HepG2 (cell line): ENCODE results near the gene KCNQ1OT1. TPM values are rescaled to one million over a fixed set of nuclear protein-coding genes. Genes with fewer than 3 reads are reported as not detected.

ENCODE experiments used
- FOSL2 ChIP-seq: sonication (generic); formaldehyde crosslinking; IDR thresholded peaks from 2 replicates; pipeline ENCODE4 v1.4.0; 2020; ENCODE audit warnings: missing genetic modification reagents
- FOXJ3 ChIP-seq: sonication (generic); formaldehyde crosslinking; IDR thresholded peaks from 2 replicates; pipeline ENCODE4 v1.4.0; 2020; ENCODE audit warnings: missing genetic modification reagents, mild to moderate bottlenecking, borderline replicate concordance
- HDAC2 ChIP-seq: sonication (generic); formaldehyde crosslinking; IDR thresholded peaks from 2 replicates; pipeline ENCODE4 v1.4.0; 2020; ENCODE audit warnings: missing genetic modification reagents
- HINFP ChIP-seq: sonication (generic); formaldehyde crosslinking; IDR thresholded peaks from 2 replicates; pipeline ENCODE4 v1.4.0; 2020; ENCODE audit warnings: low read depth, mild to moderate bottlenecking, missing genetic modification reagents
- KLF6 ChIP-seq: IDR thresholded peaks from 2 replicates; pipeline ENCODE4 v1.8.0; 2016; ENCODE audit warnings: missing biosample characterization, missing genetic modification reagents
- KMT2A ChIP-seq: sonication (generic); formaldehyde crosslinking; IDR thresholded peaks from 2 replicates; pipeline ENCODE4 v1.4.0; 2020; ENCODE audit warnings: missing genetic modification reagents
- MEF2D ChIP-seq: sonication (generic); formaldehyde crosslinking; IDR thresholded peaks from 2 replicates; pipeline ENCODE4 v1.5.1; 2020; ENCODE audit warnings: mild to moderate bottlenecking, missing genetic modification reagents
- MXD4 ChIP-seq: IDR thresholded peaks from 2 replicates; pipeline ENCODE4 v1.6.1; 2016; ENCODE audit warnings: mild to moderate bottlenecking, missing biosample characterization, missing genetic modification reagents
- NCOA5 ChIP-seq: sonication (generic); formaldehyde crosslinking; IDR thresholded peaks from 2 replicates; pipeline ENCODE4 v1.4.0; 2020; ENCODE audit warnings: missing genetic modification reagents
- NR2F6 ChIP-seq, 2 experiments: IDR thresholded peaks; 2 replicates each; pipeline ENCODE4 v1.6.1; 2016; ENCODE audit warnings: antibody characterized with exemption in 1 of 2, mild to moderate bottlenecking in 1 of 2
- PAWR ChIP-seq: sonication (generic); formaldehyde crosslinking; IDR thresholded peaks from 2 replicates; pipeline ENCODE4 v1.4.0; 2020; ENCODE audit warnings: missing genetic modification reagents, mild to moderate bottlenecking, borderline replicate concordance
- RFXANK ChIP-seq: IDR thresholded peaks from 2 replicates; pipeline ENCODE4 v1.6.1; 2016
- U2AF1 ChIP-seq: fragments of 200-400 bp; formaldehyde crosslinking; optimal IDR thresholded peaks from 2 replicates; pipeline ENCODE3; 2017; ENCODE audit warnings: mild to moderate bottlenecking, low read depth, low read length
- ZBTB44 ChIP-seq: sonication (generic); formaldehyde crosslinking; IDR thresholded peaks from 2 replicates; pipeline ENCODE4 v1.4.0; 2020; ENCODE audit warnings: missing genetic modification reagents
- ZNF282 ChIP-seq: fragments of 450-650 bp; IDR thresholded peaks from 2 replicates; pipeline ENCODE4 v1.6.1; 2018; ENCODE audit not compliant: partially characterized antibody
- ZNF563 ChIP-seq: sonication (generic); formaldehyde crosslinking; IDR thresholded peaks from 2 replicates; pipeline ENCODE4 v1.8.0; 2022; ENCODE audit warnings: mild to moderate bottlenecking, moderate library complexity, missing genetic modification reagents
- ZNF788 ChIP-seq: sonication (generic); formaldehyde crosslinking; IDR thresholded peaks from 2 replicates; pipeline ENCODE4 v1.5.0; 2020; ENCODE audit warnings: mild to moderate bottlenecking, missing genetic modification reagents, borderline replicate concordance
- ZSCAN21 ChIP-seq: sonication (generic); formaldehyde crosslinking; IDR thresholded peaks from 2 replicates; pipeline ENCODE4 v1.8.0; 2022; ENCODE audit warnings: mild to moderate bottlenecking, missing genetic modification reagents, moderate library complexity, borderline replicate concordance
- ZZZ3 ChIP-seq: sonication (generic); formaldehyde crosslinking; IDR thresholded peaks from 2 replicates; pipeline ENCODE4 v1.4.0; 2020; ENCODE audit warnings: missing genetic modification reagents, mild to moderate bottlenecking, borderline replicate concordance
- polyA plus RNA-seq, 8 experiments: library from polyadenylated mRNA; depleted of rRNA in 3 of 8; stranded (reverse) in 7 of 8; unstranded in 1 of 8; fragments of >200 nt; fragmentation: Illumina TruSeq in 4 of 8; extraction: Trizol in 4 of 8; gene quantifications; 2 replicates each; pipeline versions ENCODE4 v1.2.1 to v1.2.3, GENCODE V29; 2011 to 2016; ENCODE audit warnings: low read depth in 4 of 8, missing spikeins in 1 of 8, mixed read lengths in 1 of 8; ENCODE audit not compliant: insufficient read depth in 1 of 8
- total RNA-seq, 5 experiments: library from RNA; depleted of rRNA; stranded (reverse); fragments of >200 nt; fragmentation: Illumina TruSeq; extraction: Trizol; gene quantifications; 2 replicates each; pipeline ENCODE4 v1.2.3, GENCODE V29; 2016; ENCODE audit warnings: low read depth in 1 of 5
- TF ChIP-seq, protein P1 (sequence below): sonication (generic); formaldehyde crosslinking; IDR thresholded peaks from 2 replicates; pipeline ENCODE4 v1.4.0; 2020; ENCODE audit warnings: missing genetic modification reagents, borderline replicate concordance
- TF ChIP-seq, protein P2 (sequence below): sonication (generic); formaldehyde crosslinking; IDR thresholded peaks from 2 replicates; pipeline ENCODE4 v1.4.0; 2020; ENCODE audit warnings: low read depth, missing genetic modification reagents

The KCNQ1OT1 gene
- total and polyA plus RNA-seq, 2 of the 13 experiments (the other 11 are each of a cell fraction or from before 2014, with no cell fraction given), result 1.3 to 18.9 TPM

DNA sequence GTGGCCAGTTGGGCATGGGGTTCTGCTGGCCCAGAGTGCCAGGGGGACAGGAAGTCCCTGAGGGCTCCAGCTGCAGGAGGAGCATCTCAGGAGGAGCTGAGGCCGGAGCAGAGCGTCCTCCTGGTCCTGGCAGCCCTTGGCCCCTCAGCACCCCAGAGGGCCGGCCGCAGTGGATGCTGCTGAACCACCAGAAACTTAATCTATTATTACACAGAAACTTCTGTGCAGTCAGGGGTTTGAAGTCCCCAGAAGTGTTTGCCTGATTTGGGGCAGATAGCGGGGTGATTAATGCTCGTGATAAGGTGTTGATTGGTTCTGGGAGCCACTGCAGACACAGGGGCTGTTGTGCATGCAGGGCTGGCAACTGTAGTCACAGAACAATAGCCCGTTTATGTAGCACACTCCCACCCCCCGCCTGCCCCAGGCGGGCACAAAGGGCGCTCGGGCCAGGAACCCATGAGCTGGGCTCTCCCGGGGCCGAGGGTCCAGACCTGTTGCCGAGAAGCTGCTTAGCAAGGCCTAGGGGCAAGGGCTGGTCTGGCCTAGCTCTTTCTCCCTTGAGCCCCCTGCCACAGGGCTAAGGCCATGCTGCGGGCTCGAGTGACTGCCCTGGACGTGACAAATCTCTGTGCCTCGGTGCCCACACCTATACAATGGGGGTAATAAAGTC is 29.0 kb upstream of the KCNQ1OT1 start (continued):
- peak; percentile 58; the same call in 1 of the 2 replicates for TF ChIP-seq HINFP (CRISPR knock-in tag)
- TF ChIP-seq FOXJ3 (CRISPR knock-in tag), result peak; percentile 89
- TF ChIP-seq MXD4 (CRISPR knock-in tag), result no peak
- peak; percentile 66 for TF ChIP-seq HDAC2 (CRISPR knock-in tag)
- no peak for TF ChIP-seq NCOA5 (CRISPR knock-in tag)
- 0 out of 2 replicates have a peak, but pooled peaks have one; percentile 57 for TF ChIP-seq MEF2D
- TF ChIP-seq ZNF563 (CRISPR knock-in tag), result no peak
- TF ChIP-seq ZBTB44, result no peak
- peak; percentile 69 for TF ChIP-seq FOSL2 (CRISPR knock-in tag)
- peak; percentile 57; the same call in 1 of the 2 replicates for TF ChIP-seq NR2F6 (IDR thresholded peaks at IDR 0.05)
- peak; percentile 74 for TF ChIP-seq NR2F6 (CRISPR knock-in tag; IDR thresholded peaks at IDR 0.05)
- TF ChIP-seq, protein P1, sequence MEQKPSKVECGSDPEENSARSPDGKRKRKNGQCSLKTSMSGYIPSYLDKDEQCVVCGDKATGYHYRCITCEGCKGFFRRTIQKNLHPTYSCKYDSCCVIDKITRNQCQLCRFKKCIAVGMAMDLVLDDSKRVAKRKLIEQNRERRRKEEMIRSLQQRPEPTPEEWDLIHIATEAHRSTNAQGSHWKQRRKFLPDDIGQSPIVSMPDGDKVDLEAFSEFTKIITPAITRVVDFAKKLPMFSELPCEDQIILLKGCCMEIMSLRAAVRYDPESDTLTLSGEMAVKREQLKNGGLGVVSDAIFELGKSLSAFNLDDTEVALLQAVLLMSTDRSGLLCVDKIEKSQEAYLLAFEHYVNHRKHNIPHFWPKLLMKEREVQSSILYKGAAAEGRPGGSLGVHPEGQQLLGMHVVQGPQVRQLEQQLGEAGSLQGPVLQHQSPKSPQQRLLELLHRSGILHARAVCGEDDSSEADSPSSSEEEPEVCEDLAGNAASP (CRISPR knock-in tag), result no peak; the same call in 1 of the 2 replicates
- TF ChIP-seq RFXANK (CRISPR knock-in tag), result peak; percentile 71; the same call in 1 of the 2 replicates
- TF ChIP-seq U2AF1, result peak; percentile 42
- no peak for TF ChIP-seq ZZZ3 (CRISPR knock-in tag)
- no peak for TF ChIP-seq KLF6 (CRISPR knock-in tag)
- TF ChIP-seq KMT2A (CRISPR knock-in tag), result peak; percentile 30; the same call in 1 of the 2 replicates
- TF ChIP-seq, protein P2, sequence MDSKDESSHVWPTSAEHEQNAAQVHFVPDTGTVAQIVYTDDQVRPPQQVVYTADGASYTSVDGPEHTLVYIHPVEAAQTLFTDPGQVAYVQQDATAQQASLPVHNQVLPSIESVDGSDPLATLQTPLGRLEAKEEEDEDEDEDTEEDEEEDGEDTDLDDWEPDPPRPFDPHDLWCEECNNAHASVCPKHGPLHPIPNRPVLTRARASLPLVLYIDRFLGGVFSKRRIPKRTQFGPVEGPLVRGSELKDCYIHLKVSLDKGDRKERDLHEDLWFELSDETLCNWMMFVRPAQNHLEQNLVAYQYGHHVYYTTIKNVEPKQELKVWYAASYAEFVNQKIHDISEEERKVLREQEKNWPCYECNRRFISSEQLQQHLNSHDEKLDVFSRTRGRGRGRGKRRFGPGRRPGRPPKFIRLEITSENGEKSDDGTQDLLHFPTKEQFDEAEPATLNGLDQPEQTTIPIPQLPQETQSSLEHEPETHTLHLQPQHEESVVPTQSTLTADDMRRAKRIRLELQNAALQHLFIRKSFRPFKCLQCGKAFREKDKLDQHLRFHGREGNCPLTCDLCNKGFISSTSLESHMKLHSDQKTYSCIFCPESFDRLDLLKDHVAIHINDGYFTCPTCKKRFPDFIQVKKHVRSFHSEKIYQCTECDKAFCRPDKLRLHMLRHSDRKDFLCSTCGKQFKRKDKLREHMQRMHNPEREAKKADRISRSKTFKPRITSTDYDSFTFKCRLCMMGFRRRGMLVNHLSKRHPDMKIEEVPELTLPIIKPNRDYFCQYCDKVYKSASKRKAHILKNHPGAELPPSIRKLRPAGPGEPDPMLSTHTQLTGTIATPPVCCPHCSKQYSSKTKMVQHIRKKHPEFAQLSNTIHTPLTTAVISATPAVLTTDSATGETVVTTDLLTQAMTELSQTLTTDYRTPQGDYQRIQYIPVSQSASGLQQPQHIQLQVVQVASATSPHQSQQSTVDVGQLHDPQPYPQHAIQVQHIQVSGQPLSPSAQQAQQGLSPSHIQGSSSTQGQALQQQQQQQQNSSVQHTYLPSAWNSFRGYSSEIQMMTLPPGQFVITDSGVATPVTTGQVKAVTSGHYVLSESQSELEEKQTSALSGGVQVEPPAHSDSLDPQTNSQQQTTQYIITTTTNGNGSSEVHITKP, result no peak
- peak; percentile 56; the same call in 1 of the 2 replicates for TF ChIP-seq ZNF788 (CRISPR knock-in tag)
- no peak for TF ChIP-seq ZNF282
- TF ChIP-seq ZSCAN21, result peak; percentile 68; the same call in 1 of the 2 replicates
- no peak for TF ChIP-seq PAWR (CRISPR knock-in tag)
